ENCODE measurements around the gene FAM170B.

FAM170B gene

DNA sequence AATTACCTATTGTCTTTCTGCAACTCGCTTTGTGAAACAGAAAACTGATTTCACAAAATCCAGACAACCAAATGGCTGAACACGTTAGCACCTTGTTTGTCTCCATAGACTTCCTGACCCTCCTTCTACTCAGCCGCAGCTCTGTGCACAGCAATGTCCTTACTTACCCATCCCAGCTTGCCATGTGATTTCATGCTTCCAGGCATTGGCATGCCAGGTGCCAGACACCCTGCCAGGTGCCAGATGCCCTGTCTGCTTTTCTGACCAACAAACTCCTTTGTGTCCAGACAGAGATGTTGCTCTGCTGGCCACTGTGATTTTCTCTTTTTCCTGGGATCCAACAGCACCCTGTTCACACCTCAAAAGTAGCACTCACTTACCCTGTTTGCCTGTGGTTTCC is 16.1 kb upstream of the FAM170B start:
- Histone ChIP-seq H3K9me3 (no peaks in the 10 kb centered on the region), H3K4me3 (ENCODE audit: low read depth in 1 of 2, low read length in 1 of 2) (no peak overlapping the region), H3K27ac (no peak overlapping the region), H3K4me1 (ENCODE audit: control insufficient read depth in 1 of 2, insufficient read depth in 1 of 2, low read depth in 1 of 2, low read length in 1 of 2) (no peaks in the 10 kb centered on the region), H3K27me3 (no peaks in the 10 kb centered on the region), H3K36me3 (peaks cover 7% of the 10 kb centered on the region)
- TF ChIP-seq, protein P1, sequence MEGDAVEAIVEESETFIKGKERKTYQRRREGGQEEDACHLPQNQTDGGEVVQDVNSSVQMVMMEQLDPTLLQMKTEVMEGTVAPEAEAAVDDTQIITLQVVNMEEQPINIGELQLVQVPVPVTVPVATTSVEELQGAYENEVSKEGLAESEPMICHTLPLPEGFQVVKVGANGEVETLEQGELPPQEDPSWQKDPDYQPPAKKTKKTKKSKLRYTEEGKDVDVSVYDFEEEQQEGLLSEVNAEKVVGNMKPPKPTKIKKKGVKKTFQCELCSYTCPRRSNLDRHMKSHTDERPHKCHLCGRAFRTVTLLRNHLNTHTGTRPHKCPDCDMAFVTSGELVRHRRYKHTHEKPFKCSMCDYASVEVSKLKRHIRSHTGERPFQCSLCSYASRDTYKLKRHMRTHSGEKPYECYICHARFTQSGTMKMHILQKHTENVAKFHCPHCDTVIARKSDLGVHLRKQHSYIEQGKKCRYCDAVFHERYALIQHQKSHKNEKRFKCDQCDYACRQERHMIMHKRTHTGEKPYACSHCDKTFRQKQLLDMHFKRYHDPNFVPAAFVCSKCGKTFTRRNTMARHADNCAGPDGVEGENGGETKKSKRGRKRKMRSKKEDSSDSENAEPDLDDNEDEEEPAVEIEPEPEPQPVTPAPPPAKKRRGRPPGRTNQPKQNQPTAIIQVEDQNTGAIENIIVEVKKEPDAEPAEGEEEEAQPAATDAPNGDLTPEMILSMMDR (IDR thresholded peaks at IDR 0.05), result no peak

DNA sequence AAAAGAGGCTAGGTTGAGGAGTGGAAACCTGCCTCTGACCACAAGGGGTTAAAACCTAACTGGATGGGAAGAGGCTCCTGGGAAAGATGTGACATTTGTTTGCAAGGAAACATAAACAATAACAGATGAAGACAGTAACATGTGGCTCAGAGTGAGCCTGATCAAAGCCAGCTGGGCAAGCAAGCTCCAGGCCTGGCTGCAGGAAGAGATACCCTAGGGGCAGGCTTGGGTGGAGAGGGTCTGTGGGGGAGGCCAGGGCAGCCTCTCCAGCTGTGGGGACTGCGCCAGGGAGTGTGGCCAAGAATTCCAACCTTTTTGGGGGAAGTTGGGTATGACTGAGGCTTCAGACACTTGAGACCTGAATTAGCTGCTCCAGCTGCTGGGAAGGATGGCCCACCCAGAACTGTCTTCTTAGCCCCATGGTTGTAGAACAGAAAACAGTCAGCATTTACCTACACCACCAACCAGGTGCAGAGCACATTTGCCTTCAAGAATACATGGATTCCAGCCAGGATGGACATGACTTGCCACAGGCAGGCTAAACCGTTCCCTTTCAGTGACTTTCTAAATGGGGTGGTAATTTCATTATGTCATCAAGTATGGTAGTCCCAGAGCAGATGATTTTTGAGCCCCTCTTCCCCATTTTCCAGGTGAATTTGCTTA is 10.4 kb upstream of the FAM170B start:
- TF ChIP-seq, protein P1 (IDR thresholded peaks at IDR 0.05), result no peak
- H3K4me1 ChIP-seq (ENCODE audit: control insufficient read depth in 1 of 2, insufficient read depth in 1 of 2, low read depth in 1 of 2, low read length in 1 of 2), result no peaks in the 10 kb centered on the region

DNA sequence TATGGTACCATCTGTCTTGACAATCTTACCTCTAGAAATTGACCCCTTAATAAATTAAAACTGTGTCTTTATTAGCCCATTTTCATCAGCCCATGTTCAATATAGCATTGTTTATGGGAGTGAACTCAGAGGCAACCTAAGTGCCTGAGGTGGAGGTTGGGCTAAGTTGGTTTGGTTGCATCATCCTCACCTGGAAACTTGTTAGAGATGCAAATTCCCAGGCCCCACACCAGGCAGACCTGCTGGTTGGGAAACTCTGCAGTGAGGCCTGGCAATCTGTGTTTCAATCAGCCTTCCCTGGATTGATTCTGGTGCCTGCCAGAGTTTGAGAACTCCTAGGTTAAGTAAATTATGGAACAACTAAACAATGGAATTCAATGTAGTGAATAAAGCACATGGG is 9.4 kb upstream of the FAM170B start:
- Histone ChIP-seq H3K27me3 (no peaks in the 10 kb centered on the region), H3K4me1 (ENCODE audit: control insufficient read depth in 1 of 2, insufficient read depth in 1 of 2, low read depth in 1 of 2, low read length in 1 of 2) (no peaks in the 10 kb centered on the region), H3K36me3 (no peaks in the 10 kb centered on the region), H3K9me3 (no peaks in the 10 kb centered on the region), H3K27ac (no peak overlapping the region), H3K4me3 (ENCODE audit: low read depth in 1 of 2, low read length in 1 of 2) (no peak overlapping the region)
- TF ChIP-seq, protein P1 (IDR thresholded peaks at IDR 0.05), result no peak

More for the DNA sequence above, 10.4 kb upstream of the FAM170B start:
- H3K36me3 ChIP-seq, result no peaks in the 10 kb centered on the region
- H3K27ac ChIP-seq, result no peak overlapping the region
- no peaks in the 10 kb centered on the region for H3K9me3 ChIP-seq
- no peaks in the 10 kb centered on the region for H3K27me3 ChIP-seq
- H3K4me3 ChIP-seq (ENCODE audit: low read depth in 1 of 2, low read length in 1 of 2), result no peak overlapping the region

DNA sequence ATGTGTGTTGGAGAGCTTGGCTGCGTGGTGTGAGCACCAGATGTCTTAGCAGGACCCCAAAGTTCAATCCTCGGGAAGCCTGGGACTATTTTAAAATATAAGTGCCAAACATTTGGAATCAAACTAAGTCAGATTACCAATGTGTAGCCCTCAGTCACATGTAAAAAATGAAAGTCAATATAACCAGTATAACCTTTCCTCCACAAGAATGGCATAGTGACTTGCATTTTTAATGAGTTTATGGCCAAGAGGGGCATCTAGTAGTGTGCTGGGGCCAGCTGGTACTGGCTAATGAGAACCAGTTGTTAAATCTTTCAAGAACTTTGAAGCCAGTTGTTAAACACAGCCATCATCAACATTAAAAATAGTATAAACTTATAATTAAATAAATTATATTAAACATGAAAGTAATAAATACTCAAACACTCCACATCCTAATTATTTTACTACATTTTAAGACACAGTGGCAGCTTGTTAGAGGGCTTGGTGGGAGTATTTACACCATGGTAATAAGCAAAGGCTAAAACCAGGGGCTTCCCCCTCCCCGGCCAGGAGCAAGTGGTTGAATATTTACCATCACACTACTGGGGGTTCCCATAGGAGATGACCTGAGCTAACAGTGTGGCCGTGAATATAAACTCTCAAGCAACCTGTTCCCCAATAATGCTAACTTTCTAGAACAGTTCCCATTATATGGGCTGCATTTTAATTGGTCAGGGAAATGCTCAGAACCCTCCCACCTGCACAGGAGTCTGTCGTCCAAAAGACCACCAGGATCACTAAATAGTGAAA is 7.9 kb upstream of the FAM170B start:
- TF ChIP-seq, protein P1 (IDR thresholded peaks at IDR 0.05), result no peak

DNA sequence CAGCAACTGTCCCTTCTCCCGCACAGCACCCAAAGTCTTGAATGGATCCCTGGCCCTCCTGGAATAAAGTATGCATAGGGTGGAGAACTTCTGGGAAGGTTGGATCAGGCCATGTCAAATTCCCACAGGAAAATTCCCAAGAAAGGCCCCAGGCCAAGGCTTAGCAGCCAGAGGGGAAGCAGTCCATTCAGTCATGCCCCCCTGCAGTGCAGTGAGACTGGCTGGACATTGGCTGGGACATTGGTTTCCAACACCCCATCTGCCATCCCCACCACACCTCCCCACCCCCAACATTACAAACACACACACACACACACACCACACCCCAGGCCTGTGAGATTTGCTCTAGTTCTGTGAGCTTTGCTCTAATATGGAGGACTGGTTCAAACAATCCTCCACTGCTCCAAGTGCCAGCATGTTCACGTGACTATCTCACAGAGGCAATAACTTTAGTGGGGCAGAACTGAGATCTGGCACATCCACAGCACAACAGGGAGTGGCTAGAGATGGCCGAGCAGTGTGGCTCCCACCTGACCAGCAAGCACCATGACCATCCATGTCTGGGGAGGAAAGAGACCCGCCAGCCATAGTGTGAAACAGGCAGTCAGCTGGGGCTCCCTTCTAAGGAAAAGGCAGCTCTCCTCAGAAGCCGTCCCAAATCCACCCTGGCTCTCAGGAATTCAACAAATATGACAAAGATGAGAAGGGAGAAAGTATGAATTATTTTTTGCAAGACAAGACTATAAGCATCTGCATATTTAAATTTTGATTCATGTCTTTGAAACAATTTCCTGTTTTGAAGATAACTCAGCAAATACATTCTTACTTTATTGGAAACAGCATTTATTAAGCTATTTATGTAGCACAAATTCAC is 6.7 kb upstream of the FAM170B start:
- H3K4me1 ChIP-seq (ENCODE audit: control insufficient read depth in 1 of 2, insufficient read depth in 1 of 2, low read depth in 1 of 2, low read length in 1 of 2), result no peaks in the 10 kb centered on the region
- H3K27ac ChIP-seq, result no peak overlapping the region
- H3K4me3 ChIP-seq (ENCODE audit: low read depth in 1 of 2, low read length in 1 of 2), result no peak overlapping the region
- TF ChIP-seq, protein P1 (IDR thresholded peaks at IDR 0.05), result no peak
- H3K27me3 ChIP-seq, result no peaks in the 10 kb centered on the region
- no peaks in the 10 kb centered on the region for H3K36me3 ChIP-seq
- H3K9me3 ChIP-seq, result no peaks in the 10 kb centered on the region

More for the DNA sequence above, 7.9 kb upstream of the FAM170B start:
- Histone ChIP-seq H3K27me3 (no peaks in the 10 kb centered on the region), H3K9me3 (no peaks in the 10 kb centered on the region), H3K4me3 (ENCODE audit: low read depth in 1 of 2, low read length in 1 of 2) (no peak overlapping the region), H3K36me3 (no peaks in the 10 kb centered on the region), H3K27ac (no peak overlapping the region), H3K4me1 (ENCODE audit: control insufficient read depth in 1 of 2, insufficient read depth in 1 of 2, low read depth in 1 of 2, low read length in 1 of 2) (no peaks in the 10 kb centered on the region)

All from neutrophil (primary cell).